Suprapubic skin (tissue), 4 donors: ENCODE results near the gene TPCN2. TPM values are rescaled to one million over a fixed set of nuclear protein-coding genes. Genes with fewer than 3 reads are reported as not detected.

ENCODE experiments used
- DNase-seq, 2 donors: peaks; one replicate each; pipeline ENCODE4 v3.0.0-alpha.2; 2019; ENCODE audit warnings: low spot score in 2 of 2
- H3K27ac ChIP-seq: fragments of 200-600 bp; sonication (generic); one replicate; pipeline ENCODE4 v1.5.1; 2019
- H3K27me3 ChIP-seq: fragments of 200-600 bp; sonication (generic); one replicate; pipeline ENCODE4 v1.5.1; 2019
- H3K36me3 ChIP-seq: fragments of 200-600 bp; sonication (generic); one replicate; pipeline ENCODE4 v1.5.1; 2019
- H3K4me1 ChIP-seq: fragments of 200-600 bp; sonication (generic); one replicate; pipeline ENCODE4 v1.5.1; 2019
- H3K4me3 ChIP-seq: fragments of 200-600 bp; sonication (generic); one replicate; pipeline ENCODE4 v1.5.1; 2019; ENCODE audit warnings: mild to moderate bottlenecking
- H3K9me3 ChIP-seq: fragments of 200-600 bp; sonication (generic); one replicate; pipeline ENCODE4 v1.5.1; 2019
- CTCF ChIP-seq, 2 donors: fragments of 200-600 bp in 1 of 2; fragments of 450-650 bp in 1 of 2; sonication (generic) in 1 of 2; IDR thresholded peaks; one replicate each; pipeline ENCODE4 v1.5.1; 2016 to 2019; ENCODE audit warnings: antibody characterized with exemption in 2 of 2, mild to moderate bottlenecking in 1 of 2, moderate library complexity in 1 of 2
- EP300 ChIP-seq: sonication (generic); formaldehyde crosslinking; IDR thresholded peaks from one replicate; pipeline ENCODE4 v1.6.1; 2017; ENCODE audit warnings: antibody characterized with exemption
- POLR2A ChIP-seq, 2 donors: fragments of 450-650 bp; IDR thresholded peaks; one replicate each; pipeline ENCODE4 v1.6.1; 2017; ENCODE audit warnings: antibody characterized with exemption in 2 of 2, mild to moderate bottlenecking in 2 of 2, moderate library complexity in 2 of 2
- POLR2AphosphoS5 ChIP-seq, 3 donors: sonication (generic); formaldehyde crosslinking; IDR thresholded peaks; one replicate each; pipeline ENCODE4 v1.6.1; 2017; ENCODE audit warnings: antibody characterized with exemption in 3 of 3
- WGBS: methylation state at CpG from one replicate; pipeline ENCODE4 v1.1.5; 2018; 5-methylcytosine and 5-hydroxymethylcytosine counted together
- total RNA-seq, 4 donors: library from RNA; depleted of rRNA; stranded (reverse); fragments of >200 nt; gene quantifications; one replicate each; pipeline ENCODE4 v1.1.0, GENCODE V29; 2016

The TPCN2 gene
- total RNA-seq, 4 donors from 2014 or later = 8.4 to 30.3 (median 24.4) TPM

- Histone ChIP-seq H3K4me1 (peaks cover 15% of the 10 kb centered on the region), H3K36me3 (peaks cover 59% of the 10 kb centered on the region), H3K27me3 (no peaks in the 10 kb centered on the region), H3K4me3 (no peak overlapping the region), H3K9me3 (no peaks in the 10 kb centered on the region), H3K27ac (no peak overlapping the region)
- TF ChIP-seq CTCF (IDR thresholded peaks at IDR 0.05) (no peak), POLR2A (IDR thresholded peaks at IDR 0.05) (no peak)
- no peak for DNase-seq
- WGBS = 95% methylated on average over 15 of the region's 15 CpGs
Observed at GRCh38 chr11:69057236-69057635, 8.5 kb downstream of the TPCN2 start.

- Histone ChIP-seq H3K9me3 (no peaks in the 10 kb centered on the region), H3K4me1 (peaks cover 9% of the 10 kb centered on the region), H3K4me3 (no peak overlapping the region), H3K36me3 (peaks cover 65% of the 10 kb centered on the region), H3K27me3 (no peaks in the 10 kb centered on the region), H3K27ac (no peak overlapping the region)
- TF ChIP-seq POLR2A (IDR thresholded peaks at IDR 0.05) = no peak
- TF ChIP-seq POLR2AphosphoS5 (IDR thresholded peaks at IDR 0.05) = no peak
- TF ChIP-seq EP300 = no peak
- TF ChIP-seq CTCF (IDR thresholded peaks at IDR 0.05) = no peak
- no peak for DNase-seq
- 92% methylated on average over 11 of the region's 14 CpGs for WGBS
Observed at GRCh38 chr11:69057801-69058200, 9.1 kb downstream of the TPCN2 start.

GRCh38 chr11:69058511-69059270 lies 10.0 kb downstream of the TPCN2 start:
- no peak for DNase-seq
- TF ChIP-seq POLR2A (IDR thresholded peaks at IDR 0.05) (no peak), CTCF (IDR thresholded peaks at IDR 0.05) (no peak), EP300 (no peak), POLR2AphosphoS5 (IDR thresholded peaks at IDR 0.05) (no peak)
- H3K27me3 ChIP-seq = no peaks in the 10 kb centered on the region
- no peaks in the 10 kb centered on the region for H3K9me3 ChIP-seq
- no peak overlapping the region for H3K4me3 ChIP-seq
- peaks cover under 1% of the 10 kb centered on the region for H3K4me1 ChIP-seq
- H3K27ac ChIP-seq = no peak overlapping the region
- H3K36me3 ChIP-seq = peaks cover 71% of the 10 kb centered on the region
- 95% methylated on average over 14 of the region's 23 CpGs for WGBS

- Histone ChIP-seq H3K27me3 (no peaks in the 10 kb centered on the region), H3K27ac (no peak overlapping the region), H3K4me3 (no peak overlapping the region), H3K36me3 (peaks cover 71% of the 10 kb centered on the region), H3K4me1 (no peaks in the 10 kb centered on the region), H3K9me3 (no peaks in the 10 kb centered on the region)
- WGBS = 83% methylated on average over 1 of the region's 7 CpGs
- TF ChIP-seq CTCF (IDR thresholded peaks at IDR 0.05) (no peak), POLR2AphosphoS5 (IDR thresholded peaks at IDR 0.05) (no peak), EP300 (no peak), POLR2A (IDR thresholded peaks at IDR 0.05) (no peak)
- no peak for DNase-seq
Observed at GRCh38 chr11:69059429-69059828, 10.7 kb downstream of the TPCN2 start.

GRCh38 chr11:69059985-69060384 lies 11.3 kb downstream of the TPCN2 start:
- H3K9me3 ChIP-seq = no peaks in the 10 kb centered on the region
- no peaks in the 10 kb centered on the region for H3K27me3 ChIP-seq
- no peak for DNase-seq
- TF ChIP-seq EP300 = no peak
- no peak for TF ChIP-seq CTCF (IDR thresholded peaks at IDR 0.05)
- TF ChIP-seq POLR2A (IDR thresholded peaks at IDR 0.05) = no peak
- no peak for TF ChIP-seq POLR2AphosphoS5 (IDR thresholded peaks at IDR 0.05)
- WGBS = 86% methylated on average over 12 of the region's 12 CpGs
- no peak overlapping the region for H3K27ac ChIP-seq
- peaks cover 67% of the 10 kb centered on the region for H3K36me3 ChIP-seq
- no peaks in the 10 kb centered on the region for H3K4me1 ChIP-seq
- no peak overlapping the region for H3K4me3 ChIP-seq
